HUES6 (cell line): ENCODE results near the gene GUSB.
"Not testable (repeated sequence)": the region's sequence is repeated elsewhere in the genome, so short reads cannot be mapped to it uniquely, and the experiment has no call there.

Experiments
- H3K27ac ChIP-seq: 2 replicates; pipeline ENCODE4 v1.7.0; 2013; ENCODE audit warnings: low read depth, mild to moderate bottlenecking, low read length, inconsistent platforms
- H3K27me3 ChIP-seq: 2 replicates; pipeline ENCODE4 v1.6.1; 2013; ENCODE audit warnings: low read length; ENCODE audit not compliant: control insufficient read depth, insufficient read depth
- H3K36me3 ChIP-seq: 2 replicates; pipeline ENCODE4 v1.6.1; 2013; ENCODE audit warnings: low read length; ENCODE audit not compliant: control insufficient read depth, insufficient read depth
- H3K4me1 ChIP-seq: 2 replicates; pipeline ENCODE4 v1.6.1; 2013; ENCODE audit warnings: low read length; ENCODE audit not compliant: control insufficient read depth, insufficient read depth
- H3K4me3 ChIP-seq: 2 replicates; pipeline ENCODE4 v1.5.1; 2013; ENCODE audit warnings: low read depth, low read length
- H3K9ac ChIP-seq: one replicate; pipeline ENCODE4 v1.6.1; 2013; ENCODE audit warnings: mild to moderate bottlenecking, low read length
- H3K9me3 ChIP-seq: 2 replicates; pipeline ENCODE4 v1.6.1; 2013; ENCODE audit warnings: low read depth, low read length; ENCODE audit not compliant: control insufficient read depth, insufficient read depth

Gene GUSB

DNA sequence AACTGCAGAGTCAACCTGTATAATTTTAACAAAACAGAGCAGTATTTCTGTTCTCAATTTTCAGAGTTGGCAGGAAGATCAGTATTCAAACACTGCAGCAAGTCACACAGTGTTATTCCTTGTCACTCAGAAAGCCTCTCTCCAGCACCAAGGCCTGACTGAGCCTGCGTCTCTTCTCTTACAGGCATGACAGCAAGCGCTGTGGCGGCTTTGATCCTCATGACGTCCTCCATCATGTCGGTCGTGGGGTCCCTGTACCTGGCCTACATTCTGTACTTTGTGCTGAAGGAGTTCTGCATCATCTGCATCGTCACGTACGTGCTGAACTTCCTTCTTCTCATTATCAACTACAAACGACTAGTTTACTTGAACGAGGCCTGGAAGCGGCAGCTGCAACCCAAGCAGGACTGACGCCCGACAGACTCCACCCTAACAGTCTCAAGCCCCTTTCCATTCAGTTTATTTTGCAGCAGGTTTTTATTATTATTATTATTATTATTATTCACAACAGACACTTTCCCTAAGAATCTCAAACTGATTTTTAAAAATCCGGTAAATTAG lies 28.0 kb downstream of the GUSB start:
- no peak overlapping the region for H3K27ac ChIP-seq
- H3K36me3 ChIP-seq, result peaks cover 38% of the 10 kb centered on the region
- no peaks in the 10 kb centered on the region for H3K4me1 ChIP-seq
- H3K4me3 ChIP-seq, result no peak overlapping the region
- H3K27me3 ChIP-seq, result no peaks in the 10 kb centered on the region
- H3K9ac ChIP-seq, result no peak overlapping the region
- H3K9me3 ChIP-seq, result no peaks in the 10 kb centered on the region

DNA sequence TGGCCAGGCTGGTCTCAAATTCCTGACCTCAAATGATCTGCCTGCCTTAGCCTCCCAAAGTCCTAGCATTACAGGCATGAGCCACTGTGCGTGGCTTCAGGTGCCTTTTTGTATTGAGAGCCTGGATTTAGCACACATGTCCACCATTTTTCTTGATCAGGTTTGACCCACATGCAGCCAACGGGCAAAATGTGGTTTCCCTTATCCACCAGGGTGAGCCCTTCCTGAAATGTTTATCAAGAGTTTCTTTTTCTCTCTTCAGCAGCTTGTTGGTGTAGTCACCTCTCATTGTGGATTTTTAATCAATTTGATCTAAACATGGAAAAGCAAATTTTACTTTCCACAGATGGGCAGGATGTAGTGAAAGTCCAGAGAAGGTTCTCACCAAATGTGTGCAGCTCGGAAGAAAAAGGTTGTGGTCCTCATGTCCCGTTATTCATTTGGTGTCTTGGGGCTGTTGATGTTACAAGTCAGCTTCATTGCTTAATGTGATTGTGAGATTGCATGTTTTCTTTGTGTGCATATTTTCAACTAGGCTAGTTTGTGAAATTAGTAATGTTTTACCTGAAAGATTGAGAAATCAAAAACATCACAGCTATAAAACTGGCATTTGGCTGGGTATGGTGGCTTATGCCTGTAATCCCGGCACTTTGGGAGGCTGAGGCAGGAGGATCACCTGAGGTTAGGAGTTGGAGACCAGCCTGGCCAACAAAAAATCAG lies 28.9 kb downstream of the GUSB start:
- Histone ChIP-seq H3K36me3 (peaks cover 32% of the 10 kb centered on the region), H3K4me3 (no peak overlapping the region), H3K9ac (no peak overlapping the region), H3K27ac (no peak overlapping the region), H3K4me1 (no peaks in the 10 kb centered on the region), H3K9me3 (no peaks in the 10 kb centered on the region), H3K27me3 (no peaks in the 10 kb centered on the region)

DNA sequence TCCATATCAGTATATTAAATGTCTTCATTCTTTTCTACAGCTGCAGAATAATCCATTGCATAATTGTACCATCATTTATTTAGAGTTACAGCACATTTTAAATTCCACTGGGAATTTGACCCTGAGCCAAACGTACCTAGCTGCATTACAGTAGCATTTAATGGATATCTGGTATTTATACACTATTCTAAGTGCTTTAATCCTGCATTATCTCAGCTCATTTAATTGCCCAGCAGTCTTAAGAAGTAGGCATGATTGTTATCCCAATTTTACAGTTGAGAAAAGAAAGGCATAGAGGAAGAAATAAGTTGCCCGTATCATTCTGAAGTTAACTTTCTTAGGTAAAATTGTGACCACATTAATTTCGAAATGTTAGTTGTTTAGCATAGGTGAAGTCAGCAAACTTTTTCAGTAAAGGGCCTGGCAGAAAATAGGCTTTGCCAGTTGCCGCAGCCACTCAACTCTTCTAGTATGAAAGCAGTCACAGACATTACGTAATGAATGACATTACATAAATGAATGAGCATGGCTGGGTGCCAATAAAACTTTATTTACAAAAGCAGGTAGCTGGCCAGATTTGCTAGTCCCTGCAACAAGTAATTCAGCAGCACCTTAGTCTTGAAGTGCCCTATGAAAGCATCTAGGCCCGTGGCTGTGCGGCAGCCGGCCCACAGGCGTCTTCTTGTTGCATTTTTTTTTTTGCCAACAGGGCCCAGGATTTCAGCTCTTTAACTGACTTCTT lies 30.0 kb downstream of the GUSB start:
- Histone ChIP-seq H3K27ac (no peak overlapping the region), H3K9ac (no peak overlapping the region), H3K4me3 (no peak overlapping the region), H3K4me1 (no peaks in the 10 kb centered on the region), H3K36me3 (peaks cover 28% of the 10 kb centered on the region), H3K27me3 (no peaks in the 10 kb centered on the region), H3K9me3 (no peaks in the 10 kb centered on the region)

DNA sequence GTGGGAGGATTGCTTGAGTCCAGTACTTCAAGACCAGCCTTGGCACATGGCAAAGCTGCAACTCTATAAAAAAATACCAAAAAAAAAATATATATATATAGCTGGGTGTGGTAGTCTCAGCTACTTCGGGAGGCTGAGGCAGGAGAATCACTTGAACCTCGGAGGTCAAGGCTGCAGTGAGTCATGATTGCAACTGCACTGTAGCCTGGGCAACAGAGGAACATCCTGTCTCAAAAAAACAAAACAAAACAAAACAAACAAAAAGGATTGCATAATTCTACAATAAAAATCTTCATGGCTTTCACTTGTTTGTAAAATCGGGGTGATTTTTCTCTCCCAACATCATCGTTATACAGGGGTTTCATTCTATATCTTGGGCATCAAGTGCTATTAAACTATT lies 35.1 kb downstream of the GUSB start:
- Histone ChIP-seq H3K36me3 (no peaks in the 10 kb centered on the region), H3K4me3 (no peak overlapping the region), H3K4me1 (no peaks in the 10 kb centered on the region), H3K9me3 (no peaks in the 10 kb centered on the region), H3K27ac (no peak overlapping the region), H3K9ac (no peak overlapping the region), H3K27me3 (no peaks in the 10 kb centered on the region)

DNA sequence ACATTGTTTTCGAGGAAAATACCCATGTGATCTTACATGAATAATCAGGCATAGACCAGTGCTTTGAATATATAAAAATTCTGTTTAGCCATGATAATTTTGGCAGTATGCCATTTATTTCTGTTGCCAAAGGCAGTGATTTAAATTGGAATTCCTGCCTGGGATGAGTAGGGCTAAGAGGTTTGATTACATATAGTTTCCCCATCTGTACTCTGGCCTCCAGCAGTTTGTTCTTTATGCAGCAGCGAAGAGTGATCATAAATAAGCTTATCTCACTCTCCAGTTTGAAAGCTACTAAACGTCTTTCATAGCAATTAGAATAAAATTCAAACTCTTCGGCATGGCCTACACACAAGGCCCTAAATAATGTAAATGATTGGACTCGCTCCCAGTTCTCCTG lies 36.2 kb downstream of the GUSB start:
- H3K4me3 ChIP-seq, H3K4me1 ChIP-seq, H3K27me3 ChIP-seq, H3K27ac ChIP-seq, H3K9ac ChIP-seq, H3K9me3 ChIP-seq, H3K36me3 ChIP-seq: not testable (repeated sequence)

DNA sequence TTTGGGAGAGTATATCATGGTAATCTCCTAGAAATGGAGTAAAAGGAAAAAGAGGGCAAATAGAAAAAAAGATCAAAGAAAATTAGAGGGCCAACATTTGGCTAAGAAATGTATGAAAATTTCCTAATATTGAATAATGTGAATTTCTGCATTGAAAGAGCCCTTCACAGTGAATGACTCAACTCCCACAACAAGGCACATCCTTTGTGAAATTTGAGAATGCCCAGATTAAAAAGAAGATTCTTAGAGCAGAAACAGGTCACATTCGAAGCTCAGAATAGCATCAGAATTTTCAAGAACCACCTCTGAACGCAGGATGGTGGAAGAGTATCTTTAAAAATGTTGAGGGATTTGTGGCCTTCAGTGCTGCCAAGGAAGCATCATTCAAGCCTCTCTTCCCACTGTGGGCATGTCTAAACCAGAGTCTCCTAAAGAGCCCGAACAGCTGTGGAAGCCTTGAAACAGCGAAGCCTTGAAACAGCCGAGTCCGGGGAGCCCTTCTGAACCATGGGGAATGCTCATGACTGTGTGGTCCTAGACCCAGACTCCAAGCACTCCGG lies 43.6 kb downstream of the GUSB start:
- H3K9me3 ChIP-seq, result no peaks in the 10 kb centered on the region
- H3K4me3 ChIP-seq, result no peak overlapping the region
- no peak overlapping the region for H3K9ac ChIP-seq
- H3K36me3 ChIP-seq, result no peaks in the 10 kb centered on the region
- no peaks in the 10 kb centered on the region for H3K4me1 ChIP-seq
- H3K27ac ChIP-seq, result no peak overlapping the region
- H3K27me3 ChIP-seq, result no peaks in the 10 kb centered on the region

DNA sequence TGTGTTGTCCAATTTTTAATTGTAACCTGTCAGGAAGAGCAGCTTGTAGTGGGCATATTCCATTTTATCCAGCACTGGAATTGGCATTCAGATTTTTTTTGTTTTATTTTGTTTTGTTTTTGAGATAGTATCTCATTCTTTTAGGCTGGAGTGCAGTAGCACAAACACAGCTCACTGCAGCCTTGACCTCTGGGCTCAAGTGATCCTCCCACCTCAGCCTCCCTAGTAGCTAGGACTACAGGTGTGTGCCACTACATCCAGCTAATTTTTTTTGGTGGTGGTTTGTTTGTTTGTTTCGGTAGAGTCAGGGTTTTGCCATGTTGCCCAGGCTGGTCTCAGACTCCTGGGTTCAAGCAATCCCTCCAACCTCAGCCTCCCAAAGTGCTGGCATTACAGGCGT lies 44.7 kb downstream of the GUSB start:
- Histone ChIP-seq H3K4me3 (no peak overlapping the region), H3K27ac (no peak overlapping the region), H3K9me3 (no peaks in the 10 kb centered on the region), H3K9ac (no peak overlapping the region), H3K4me1 (no peaks in the 10 kb centered on the region), H3K27me3 (no peaks in the 10 kb centered on the region), H3K36me3 (no peaks in the 10 kb centered on the region)

DNA sequence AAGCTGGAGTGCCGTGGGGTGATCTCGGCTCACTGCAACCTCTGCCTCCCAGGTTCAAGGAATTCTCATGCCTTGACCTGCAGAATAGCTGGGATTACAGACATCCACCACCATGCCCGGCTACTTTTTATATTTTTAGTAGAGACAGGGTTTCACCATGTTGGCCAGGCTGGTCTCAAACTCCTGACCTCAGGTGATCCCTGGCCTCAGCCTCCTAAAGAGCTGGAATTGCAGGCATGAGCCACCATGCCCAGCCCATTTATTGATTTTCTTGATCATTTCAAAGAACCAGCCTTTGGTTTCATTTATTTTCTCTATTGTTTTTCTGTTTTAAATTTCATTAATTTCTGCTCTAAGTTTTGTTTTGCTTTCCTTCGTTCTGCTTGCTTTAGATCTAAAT lies 50.3 kb downstream of the GUSB start:
- no peaks in the 10 kb centered on the region for H3K36me3 ChIP-seq
- H3K9me3 ChIP-seq, result no peaks in the 10 kb centered on the region

DNA sequence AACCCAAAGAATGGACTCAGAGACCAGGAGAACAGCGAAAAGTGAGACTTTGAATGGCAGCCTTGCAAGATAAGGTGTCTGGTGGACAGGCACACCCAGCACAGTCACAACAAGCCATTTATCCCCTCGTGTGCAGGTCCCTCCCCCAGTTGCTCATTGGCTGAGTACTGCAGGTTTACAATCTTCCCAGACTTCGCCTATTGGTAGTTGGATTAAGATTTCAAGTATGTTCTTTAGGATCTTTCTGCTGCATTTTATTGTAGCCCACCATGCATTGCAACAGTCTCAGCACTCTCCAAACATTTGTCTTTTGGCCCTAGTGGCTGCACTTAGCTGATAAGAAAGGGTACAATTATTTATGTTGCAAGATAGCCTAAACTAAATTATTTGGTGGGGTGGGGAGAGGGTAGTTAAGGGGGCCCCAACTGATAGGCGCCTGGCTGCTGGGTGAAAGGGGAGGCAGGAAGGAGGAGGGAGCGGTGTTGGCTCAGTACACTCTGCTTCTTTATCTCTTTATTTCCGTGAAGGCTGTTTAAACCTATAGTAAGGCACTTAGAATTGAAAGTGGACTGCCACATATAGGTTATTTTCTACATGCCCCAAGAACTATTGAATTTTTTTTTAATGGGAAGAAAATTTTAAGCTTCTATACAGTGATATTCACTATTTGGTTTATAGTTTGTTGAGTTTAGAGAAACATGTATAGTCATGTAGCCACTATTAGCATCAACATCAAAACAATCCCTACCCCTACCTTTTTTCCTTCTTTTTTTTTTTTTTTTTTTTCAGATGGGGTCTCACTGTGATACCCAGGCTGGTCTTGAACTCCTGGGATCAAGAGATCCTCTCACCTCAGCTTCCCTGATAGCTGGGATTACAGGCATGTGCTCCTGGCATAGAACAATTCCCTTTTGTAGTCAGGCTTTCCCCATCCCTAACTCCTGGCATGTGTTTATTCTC lies 54.2 kb downstream of the GUSB start:
- no peak overlapping the region for H3K27ac ChIP-seq

More for the DNA sequence above, 50.3 kb downstream of the GUSB start:
- Histone ChIP-seq H3K9ac (no peak overlapping the region), H3K4me1 (peaks cover 7% of the 10 kb centered on the region; the same call in 1 of the 2 replicates), H3K27me3 (no peaks in the 10 kb centered on the region), H3K27ac (no peak overlapping the region), H3K4me3 (no peak overlapping the region)

DNA sequence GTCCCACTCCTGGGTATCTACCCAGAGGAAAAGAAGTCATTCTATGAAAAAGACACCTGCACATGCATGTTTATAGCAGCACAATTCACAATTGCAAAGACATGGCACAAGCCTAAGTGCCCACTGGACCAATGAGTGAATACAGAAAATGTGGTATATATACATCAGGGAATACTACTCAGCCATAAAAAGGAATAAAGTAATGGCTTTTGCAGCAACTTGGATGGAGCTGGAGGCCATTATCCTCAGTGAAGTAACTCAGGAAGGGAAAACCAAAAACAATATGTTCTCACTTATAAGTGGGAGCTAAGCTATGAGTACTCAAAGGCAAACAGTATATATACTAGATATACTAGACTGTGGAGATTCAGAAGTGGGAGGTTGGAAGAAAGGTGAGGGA lies 55.4 kb downstream of the GUSB start:
- Histone ChIP-seq H3K27me3 (no peaks in the 10 kb centered on the region), H3K9me3 (no peaks in the 10 kb centered on the region), H3K9ac (no peak overlapping the region), H3K4me1 (peaks cover 7% of the 10 kb centered on the region; the same call in 1 of the 2 replicates), H3K4me3 (no peak overlapping the region), H3K36me3 (no peaks in the 10 kb centered on the region), H3K27ac (no peak overlapping the region)

More for the DNA sequence above, 54.2 kb downstream of the GUSB start:
- Histone ChIP-seq H3K9me3 (no peaks in the 10 kb centered on the region), H3K4me3 (no peak overlapping the region), H3K27me3 (no peaks in the 10 kb centered on the region), H3K9ac (no peak overlapping the region), H3K36me3 (no peaks in the 10 kb centered on the region), H3K4me1 (peaks cover 7% of the 10 kb centered on the region; the same call in 1 of the 2 replicates)
